Neuron (in vitro differentiated cells): ENCODE data around the gene MADD.

Experiments
- H2AFZ ChIP-seq: one replicate; pipeline ENCODE4 v1.6.1; 2013; ENCODE audit warnings: low read depth, mild to moderate bottlenecking, inconsistent platforms, low read length, moderate library complexity
- H3K27me3 ChIP-seq: one replicate; pipeline ENCODE4 v1.6.1; 2013; ENCODE audit warnings: low read length; ENCODE audit not compliant: insufficient read depth
- H3K36me3 ChIP-seq: one replicate; pipeline ENCODE4 v1.6.1; 2013; ENCODE audit warnings: low read length; ENCODE audit not compliant: insufficient read depth
- H3K4me1 ChIP-seq: one replicate; pipeline ENCODE4 v1.6.1; 2013; ENCODE audit warnings: low read length; ENCODE audit not compliant: insufficient read depth
- H3K4me3 ChIP-seq: 2 replicates; pipeline ENCODE4 v1.5.1; 2013; ENCODE audit warnings: mild to moderate bottlenecking, low read length, moderate library complexity
- H3K9me3 ChIP-seq: one replicate; pipeline ENCODE4 v1.6.1; 2013; ENCODE audit warnings: low read length

The MADD gene

DNA sequence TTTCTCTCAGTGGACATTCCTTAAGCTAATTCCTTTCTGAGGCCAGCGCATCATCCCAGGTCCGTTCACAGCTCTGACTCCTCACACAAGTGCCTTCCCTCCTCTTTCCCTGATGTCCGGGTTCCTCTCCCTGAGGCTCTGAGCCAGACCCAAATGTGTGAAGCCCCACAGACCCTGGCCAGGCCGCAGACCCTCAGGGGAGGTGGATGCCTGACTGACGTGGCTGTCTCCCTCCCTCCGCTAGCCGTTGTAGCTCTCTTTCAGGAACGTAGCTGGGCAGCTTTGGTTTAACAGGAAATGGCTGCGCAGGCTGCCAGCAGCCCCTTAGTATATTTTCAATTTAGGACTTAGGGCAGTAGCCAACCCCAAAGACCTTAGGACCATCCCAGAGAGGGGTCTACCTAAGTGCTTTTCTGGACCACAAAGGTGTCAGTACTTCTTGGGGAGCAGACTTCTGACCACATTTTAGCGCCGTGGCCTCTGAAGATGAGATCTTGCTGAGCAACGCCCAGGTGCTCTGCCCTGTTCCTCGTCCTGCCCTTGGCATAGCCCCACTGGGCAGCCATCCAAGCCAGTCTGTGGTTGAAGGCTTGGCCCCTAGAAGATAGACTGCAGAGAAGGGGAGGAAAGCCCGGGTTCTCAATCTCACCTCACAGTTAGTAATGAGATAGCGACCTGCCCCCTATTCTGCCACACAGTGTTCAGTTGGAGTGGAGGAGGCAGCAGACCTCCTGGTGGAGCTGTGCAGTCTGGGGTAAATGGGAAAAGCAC, 55.5 kb downstream of the MADD start:
- no peaks in the 10 kb centered on the region for H3K4me1 ChIP-seq
- H2AFZ ChIP-seq = no peak overlapping the region
- H3K9me3 ChIP-seq = no peaks in the 10 kb centered on the region
- H3K27me3 ChIP-seq = no peaks in the 10 kb centered on the region
- no peak overlapping the region for H3K4me3 ChIP-seq
- H3K36me3 ChIP-seq = peaks cover 48% of the 10 kb centered on the region

DNA sequence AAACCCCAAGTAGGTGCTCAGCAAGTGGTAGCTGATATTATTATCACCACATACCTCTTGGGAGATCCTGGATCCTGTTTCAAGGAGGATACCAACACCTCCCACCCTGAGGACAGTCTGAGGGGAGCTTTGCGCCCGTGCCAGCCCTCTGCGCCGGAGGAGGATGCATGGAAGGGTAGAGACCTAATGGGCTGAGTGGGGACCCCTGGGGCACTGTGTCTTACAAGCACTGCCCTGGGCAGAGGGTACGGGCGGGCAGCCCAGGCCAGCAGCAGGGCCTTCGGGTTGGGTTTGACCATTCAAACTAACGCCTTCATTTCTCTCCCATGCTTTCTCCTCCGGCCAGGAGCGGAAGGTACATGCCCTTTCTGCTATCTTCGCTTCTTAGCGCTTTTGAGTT, 56.3 kb downstream of the MADD start:
- H3K36me3 ChIP-seq = peaks cover 46% of the 10 kb centered on the region

DNA sequence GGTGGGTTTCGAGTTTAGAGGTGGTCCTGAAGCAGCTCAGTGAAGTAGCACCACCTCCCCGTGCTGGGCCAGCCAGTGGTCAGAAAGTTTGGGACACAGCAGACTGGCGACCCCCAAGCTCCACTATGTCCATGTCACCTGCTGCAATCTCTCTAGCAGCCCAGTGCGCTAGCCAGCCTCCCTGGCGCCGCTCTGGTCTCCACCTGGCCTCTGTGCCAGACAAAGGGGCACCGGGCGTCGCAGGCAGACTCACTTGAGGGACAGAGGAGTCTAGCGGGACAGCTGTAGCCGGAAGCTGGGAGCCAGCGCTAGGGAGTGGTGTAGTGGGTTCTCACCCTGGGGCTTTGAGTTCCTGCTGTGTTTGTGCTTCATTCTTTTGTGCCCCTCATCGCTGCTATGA, 57.1 kb downstream of the MADD start:
- Histone ChIP-seq H3K4me1 (no peaks in the 10 kb centered on the region), H2AFZ (no peak overlapping the region), H3K27me3 (no peaks in the 10 kb centered on the region), H3K9me3 (no peaks in the 10 kb centered on the region), H3K4me3 (no peak overlapping the region), H3K36me3 (peaks cover 41% of the 10 kb centered on the region)

More for the DNA sequence above, 56.3 kb downstream of the MADD start:
- Histone ChIP-seq H3K4me3 (no peak overlapping the region), H2AFZ (no peak overlapping the region), H3K27me3 (no peaks in the 10 kb centered on the region), H3K9me3 (no peaks in the 10 kb centered on the region), H3K4me1 (no peaks in the 10 kb centered on the region)

DNA sequence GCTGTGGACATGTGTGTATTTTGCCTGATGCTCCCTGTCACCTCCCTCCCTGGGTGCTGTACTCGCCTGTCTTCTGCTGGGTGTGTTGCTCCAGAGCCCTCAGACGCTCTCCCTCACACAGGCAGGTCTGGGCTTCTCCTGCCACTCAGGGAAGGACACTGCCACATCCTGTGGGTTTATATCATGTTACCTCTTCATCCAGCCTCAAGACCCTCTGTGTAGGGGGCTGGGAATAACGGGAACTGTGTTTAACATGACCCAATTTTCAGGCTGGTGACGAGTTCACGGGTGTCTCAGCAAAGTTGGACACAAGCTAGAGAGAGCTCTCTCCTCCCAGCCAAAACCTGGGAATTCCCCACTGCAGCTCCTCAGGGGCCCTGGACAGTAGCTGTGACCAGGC, 58.0 kb downstream of the MADD start:
- Histone ChIP-seq H3K36me3 (peaks cover 38% of the 10 kb centered on the region), H3K4me1 (no peaks in the 10 kb centered on the region), H3K9me3 (no peaks in the 10 kb centered on the region), H3K4me3 (no peak overlapping the region), H2AFZ (no peak overlapping the region), H3K27me3 (no peaks in the 10 kb centered on the region)

GRCh38 chr11:47328449-47329390, 58.8 kb downstream of the MADD start:
- no peak overlapping the region for H3K4me3 ChIP-seq
- peaks cover 38% of the 10 kb centered on the region for H3K36me3 ChIP-seq
- H3K9me3 ChIP-seq = no peaks in the 10 kb centered on the region
- no peaks in the 10 kb centered on the region for H3K27me3 ChIP-seq
- H2AFZ ChIP-seq = no peak overlapping the region
- H3K4me1 ChIP-seq = no peaks in the 10 kb centered on the region

DNA sequence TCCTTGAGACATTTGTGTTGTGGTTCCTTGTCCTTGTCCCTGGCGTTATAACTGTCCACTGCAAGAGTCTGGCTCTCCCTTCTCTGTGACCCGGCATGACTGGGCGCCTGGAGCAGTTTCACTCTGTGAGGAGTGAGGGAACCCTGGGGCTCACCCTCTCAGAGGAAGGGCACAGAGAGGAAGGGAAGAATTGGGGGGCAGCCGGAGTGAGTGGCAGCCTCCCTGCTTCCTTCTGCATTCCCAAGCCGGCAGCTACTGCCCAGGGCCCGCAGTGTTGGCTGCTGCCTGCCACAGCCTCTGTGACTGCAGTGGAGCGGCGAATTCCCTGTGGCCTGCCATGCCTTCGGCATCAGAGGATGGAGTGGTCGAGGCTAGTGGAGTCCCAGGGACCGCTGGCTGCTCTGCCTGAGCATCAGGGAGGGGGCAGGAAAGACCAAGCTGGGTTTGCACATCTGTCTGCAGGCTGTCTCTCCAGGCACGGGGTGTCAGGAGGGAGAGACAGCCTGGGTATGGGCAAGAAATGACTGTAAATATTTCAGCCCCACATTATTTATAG, 59.6 kb downstream of the MADD start:
- H3K4me1 ChIP-seq = no peaks in the 10 kb centered on the region
- peaks cover 38% of the 10 kb centered on the region for H3K36me3 ChIP-seq
- H3K4me3 ChIP-seq = no peak overlapping the region
- no peaks in the 10 kb centered on the region for H3K27me3 ChIP-seq
- H2AFZ ChIP-seq = no peak overlapping the region
- H3K9me3 ChIP-seq = no peaks in the 10 kb centered on the region

GRCh38 chr11:47329987-47330931, 60.3 kb downstream of the MADD start:
- Histone ChIP-seq H3K27me3 (no peaks in the 10 kb centered on the region), H2AFZ (no peak overlapping the region), H3K4me3 (no peak overlapping the region), H3K4me1 (no peaks in the 10 kb centered on the region), H3K9me3 (no peaks in the 10 kb centered on the region), H3K36me3 (peaks cover 38% of the 10 kb centered on the region)

- Histone ChIP-seq H3K4me3 (no peak overlapping the region), H3K4me1 (no peaks in the 10 kb centered on the region)
Observed at GRCh38 chr11:47331454-47332302, 61.7 kb downstream of the MADD start.

DNA sequence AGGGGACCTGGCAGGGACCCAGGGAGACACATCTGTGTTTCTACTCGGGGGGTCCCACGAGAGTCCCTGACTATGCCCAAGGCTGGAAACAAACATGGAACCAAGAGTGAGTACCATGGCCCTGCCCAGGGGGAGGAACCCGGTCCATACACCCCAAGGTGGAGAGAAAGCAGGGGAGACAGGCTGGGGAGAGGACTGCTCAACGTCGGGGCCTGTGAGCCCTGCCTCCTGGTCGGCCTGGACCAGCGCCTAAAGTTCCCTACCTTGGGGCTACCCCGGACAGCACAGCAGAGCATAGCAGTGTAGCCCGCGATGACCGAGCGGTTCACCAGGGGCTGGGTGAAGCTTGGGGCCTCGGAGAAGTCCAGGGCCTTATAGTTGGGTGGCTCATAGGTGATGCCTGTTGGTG, 62.4 kb downstream of the MADD start:
- Histone ChIP-seq H2AFZ (no peak overlapping the region), H3K4me3 (no peak overlapping the region), H3K4me1 (no peaks in the 10 kb centered on the region), H3K27me3 (no peaks in the 10 kb centered on the region), H3K9me3 (no peaks in the 10 kb centered on the region), H3K36me3 (peaks cover 25% of the 10 kb centered on the region)

More at GRCh38 chr11:47331454-47332302, 61.7 kb downstream of the MADD start:
- peaks cover 30% of the 10 kb centered on the region for H3K36me3 ChIP-seq
- H3K9me3 ChIP-seq = no peaks in the 10 kb centered on the region
- H3K27me3 ChIP-seq = no peaks in the 10 kb centered on the region
- H2AFZ ChIP-seq = no peak overlapping the region

DNA sequence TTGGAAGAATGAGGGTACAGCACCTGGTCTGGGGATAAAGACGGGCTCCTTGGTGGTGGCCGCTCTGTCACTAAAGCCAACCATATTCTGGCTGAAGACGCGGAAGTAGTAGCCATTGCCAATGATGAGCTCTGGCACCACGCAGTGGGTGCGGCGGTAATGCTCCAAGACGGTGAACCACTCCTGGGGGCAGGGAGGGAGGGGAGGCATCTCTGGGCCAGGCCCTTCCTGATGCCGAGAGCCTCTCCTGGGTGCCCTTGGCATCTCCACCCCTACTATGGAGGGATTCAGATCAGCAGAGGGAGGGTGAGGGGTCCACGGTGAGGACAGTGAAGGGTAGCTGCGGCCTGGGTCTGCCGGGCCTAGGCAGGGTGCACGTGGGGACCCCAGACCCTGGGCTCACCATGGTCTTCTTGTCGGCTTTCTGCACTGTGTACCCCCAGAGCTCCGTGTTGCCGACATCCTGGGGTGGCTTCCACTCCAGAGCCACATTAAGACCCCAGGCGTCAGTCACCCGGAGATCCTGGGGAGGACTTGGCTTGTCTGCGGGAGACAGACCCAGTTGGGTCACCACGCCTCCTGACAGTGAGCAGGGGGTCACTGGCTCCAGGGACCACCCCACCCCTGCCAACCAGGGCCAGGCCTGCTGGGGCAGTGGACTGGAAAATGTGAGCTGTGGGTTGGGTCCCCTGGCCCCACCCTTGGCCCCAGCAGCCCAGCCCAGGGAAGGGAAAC, 63.0 kb downstream of the MADD start:
- Histone ChIP-seq H3K9me3 (no peaks in the 10 kb centered on the region), H3K4me1 (no peaks in the 10 kb centered on the region), H3K4me3 (no peak overlapping the region)

DNA sequence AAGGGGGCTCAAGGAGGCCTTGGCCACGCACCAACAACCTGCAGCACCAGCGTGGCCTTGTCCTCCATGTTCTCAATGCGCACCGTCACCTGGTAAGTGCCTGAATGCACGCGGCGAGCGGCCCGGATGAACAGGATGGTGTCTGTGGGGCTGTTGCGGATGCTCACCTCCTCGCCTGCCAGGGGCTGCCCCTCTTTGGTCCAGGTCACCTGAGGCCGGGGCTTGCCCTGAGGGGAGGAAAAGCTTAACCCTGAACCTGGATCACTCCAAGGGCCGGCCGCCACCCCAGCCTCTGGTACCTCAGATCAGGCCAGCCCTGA, 63.6 kb downstream of the MADD start:
- H3K4me1 ChIP-seq = no peaks in the 10 kb centered on the region
- no peak overlapping the region for H3K4me3 ChIP-seq
- no peak overlapping the region for H2AFZ ChIP-seq
- peaks cover 13% of the 10 kb centered on the region for H3K36me3 ChIP-seq
- H3K27me3 ChIP-seq = no peaks in the 10 kb centered on the region
- no peaks in the 10 kb centered on the region for H3K9me3 ChIP-seq

More for the DNA sequence above, 63.0 kb downstream of the MADD start:
- Histone ChIP-seq H3K36me3 (peaks cover 19% of the 10 kb centered on the region), H3K27me3 (no peaks in the 10 kb centered on the region), H2AFZ (no peak overlapping the region)
